ENCODE measurements around the gene CTBP1.
A peak's percentile ranks its signal among the peaks of the same experiment; 100 is the strongest.

Gene CTBP1

DNA sequence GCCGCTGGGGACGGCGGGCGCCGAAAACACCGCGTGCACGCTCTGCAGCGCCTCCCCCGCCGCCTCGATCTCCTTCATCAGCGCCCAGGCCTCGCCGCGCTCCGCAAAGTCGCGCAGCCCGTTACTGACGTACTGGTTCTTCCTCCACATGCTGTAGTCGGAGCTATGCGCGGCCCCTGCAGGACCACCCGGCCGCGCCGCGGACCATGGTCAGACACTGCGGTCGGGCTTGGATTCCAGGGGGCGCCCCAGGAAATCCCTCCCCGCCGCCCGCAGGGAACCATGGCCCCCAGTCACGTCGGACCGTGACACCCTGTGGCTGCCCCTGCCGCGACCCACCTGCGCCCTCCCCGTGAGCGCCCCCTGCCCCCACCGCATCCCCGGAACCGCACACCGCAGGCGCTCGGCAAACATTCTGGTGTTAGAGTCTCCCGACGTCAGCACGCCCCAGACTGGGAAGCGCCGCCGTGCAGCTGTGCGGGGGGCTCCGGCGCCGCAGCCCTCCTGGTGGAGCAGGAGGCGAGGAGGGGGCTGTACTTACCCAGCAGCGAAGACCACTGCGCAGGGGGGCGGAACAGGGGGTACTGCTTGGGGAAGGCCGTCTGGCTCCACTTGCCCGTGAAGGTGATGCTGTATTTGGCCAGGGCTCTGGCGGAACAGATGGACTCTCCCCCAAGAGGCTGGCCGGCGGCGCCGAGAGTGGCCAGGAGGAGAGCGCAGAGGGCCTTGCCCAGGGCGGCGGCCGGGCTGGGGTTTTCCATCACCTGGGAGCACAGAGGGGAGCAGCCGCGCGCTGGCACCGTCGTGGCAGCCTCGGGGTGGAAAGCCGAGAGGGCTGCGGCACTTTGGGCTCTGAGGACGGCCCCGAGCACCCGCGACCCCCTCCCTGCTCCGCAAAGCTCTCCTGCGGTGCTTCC is 77.4 kb downstream of the CTBP1 start:
- no peak for DNase-seq

DNA sequence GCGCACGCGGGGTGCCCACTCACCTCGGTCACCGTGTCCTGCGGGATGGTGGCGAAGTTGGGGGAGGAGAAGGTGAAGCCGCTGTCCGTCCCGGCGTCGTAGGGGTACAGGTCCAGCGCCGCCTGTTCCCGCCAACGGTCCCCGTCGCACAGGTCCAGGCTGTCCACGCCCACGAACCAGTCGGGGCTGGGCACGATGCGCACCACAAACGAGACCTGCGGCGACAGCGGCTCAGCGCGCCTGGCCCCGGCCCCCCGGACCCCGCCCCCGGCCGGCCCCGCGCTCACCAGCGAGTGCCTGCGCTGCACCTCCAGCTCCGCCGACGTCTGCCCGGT is 78.0 kb downstream of the CTBP1 start:
- no peak for DNase-seq

DNA sequence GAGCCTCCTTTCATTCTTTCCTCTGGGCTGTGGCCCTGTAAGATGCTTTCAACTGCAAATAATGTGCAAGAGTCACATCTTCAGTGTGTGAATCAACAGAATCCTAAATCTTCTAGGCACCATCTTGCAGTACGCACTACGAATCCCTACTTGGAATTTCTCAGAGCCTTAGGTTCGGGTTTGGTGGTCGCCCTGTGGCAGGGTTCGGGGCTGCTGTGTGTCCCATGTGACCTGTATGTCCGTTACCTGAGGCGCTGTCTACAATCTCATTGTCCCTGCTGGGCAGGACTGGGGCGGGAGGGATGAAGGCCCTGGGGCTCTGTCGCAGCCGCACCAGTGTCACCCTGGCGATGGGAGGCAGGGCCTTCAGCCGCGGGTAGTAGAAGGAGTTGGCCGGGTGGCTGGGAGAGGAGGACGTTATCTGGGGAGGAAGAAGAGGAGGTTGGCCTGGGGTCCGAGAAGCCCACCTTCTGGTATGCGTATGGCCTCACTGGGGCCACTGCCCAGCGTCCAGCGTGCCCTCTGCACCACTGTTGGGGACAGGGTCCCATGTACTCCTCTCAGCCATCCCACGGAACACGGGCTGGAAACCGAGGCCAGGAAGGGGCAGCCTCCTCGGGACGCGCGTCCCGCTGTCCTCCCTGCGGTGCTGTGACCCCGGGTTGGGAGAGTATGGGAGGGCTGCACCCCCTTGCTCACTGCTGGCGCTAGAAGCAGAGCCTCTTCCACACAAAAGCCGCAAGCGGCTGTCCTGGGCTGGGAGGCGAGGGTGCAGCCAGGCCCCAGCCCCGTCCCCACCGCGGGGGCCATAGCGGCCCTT is 78.6 kb downstream of the CTBP1 start:
- DNase-seq: no peak

DNA sequence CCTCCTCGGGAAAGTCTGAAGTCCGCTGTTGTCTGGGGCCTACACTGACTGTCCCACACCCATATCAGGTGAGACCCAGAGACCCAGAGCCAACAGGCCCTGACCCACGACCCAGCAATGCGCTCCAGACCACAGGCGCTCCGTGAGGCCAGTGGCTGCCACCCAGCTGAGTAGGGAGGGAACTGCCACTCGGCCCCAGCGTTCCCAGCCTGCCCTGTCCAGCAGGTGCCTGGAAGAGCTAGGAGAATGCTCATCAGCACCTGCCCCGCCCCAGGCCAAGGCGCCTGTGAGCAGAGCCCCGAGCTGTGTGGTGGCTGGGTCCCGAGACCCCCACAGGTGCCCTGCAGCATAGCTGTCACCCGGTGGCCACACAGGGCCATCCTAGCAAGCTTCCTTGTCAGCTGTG is 79.2 kb downstream of the CTBP1 start:
- no peak for DNase-seq

DNA sequence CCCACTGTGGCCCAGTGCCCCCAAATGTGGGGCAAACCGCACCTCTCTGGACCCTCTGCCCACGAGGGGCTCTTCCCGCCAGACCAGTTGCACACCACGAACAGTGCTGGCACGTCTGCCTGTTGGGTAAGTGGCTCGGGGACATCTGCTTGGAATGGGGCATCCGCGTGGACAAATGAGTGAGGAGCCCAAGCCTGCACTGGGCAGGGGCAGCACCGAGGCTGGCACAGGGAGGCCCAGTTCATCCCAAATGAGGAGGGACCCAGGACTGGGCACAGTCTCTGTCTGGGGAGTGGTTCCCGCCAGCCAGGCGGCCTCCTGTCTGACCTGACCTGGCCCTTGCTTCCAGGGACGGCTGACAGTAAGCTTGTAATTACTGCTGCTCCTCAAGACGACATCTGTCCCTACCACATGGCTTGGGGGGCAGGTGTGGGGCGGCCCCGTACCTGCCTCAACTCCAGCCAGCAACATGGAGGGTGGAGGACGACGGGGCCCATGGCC is 79.7 kb downstream of the CTBP1 start:
- no peak for DNase-seq

DNA sequence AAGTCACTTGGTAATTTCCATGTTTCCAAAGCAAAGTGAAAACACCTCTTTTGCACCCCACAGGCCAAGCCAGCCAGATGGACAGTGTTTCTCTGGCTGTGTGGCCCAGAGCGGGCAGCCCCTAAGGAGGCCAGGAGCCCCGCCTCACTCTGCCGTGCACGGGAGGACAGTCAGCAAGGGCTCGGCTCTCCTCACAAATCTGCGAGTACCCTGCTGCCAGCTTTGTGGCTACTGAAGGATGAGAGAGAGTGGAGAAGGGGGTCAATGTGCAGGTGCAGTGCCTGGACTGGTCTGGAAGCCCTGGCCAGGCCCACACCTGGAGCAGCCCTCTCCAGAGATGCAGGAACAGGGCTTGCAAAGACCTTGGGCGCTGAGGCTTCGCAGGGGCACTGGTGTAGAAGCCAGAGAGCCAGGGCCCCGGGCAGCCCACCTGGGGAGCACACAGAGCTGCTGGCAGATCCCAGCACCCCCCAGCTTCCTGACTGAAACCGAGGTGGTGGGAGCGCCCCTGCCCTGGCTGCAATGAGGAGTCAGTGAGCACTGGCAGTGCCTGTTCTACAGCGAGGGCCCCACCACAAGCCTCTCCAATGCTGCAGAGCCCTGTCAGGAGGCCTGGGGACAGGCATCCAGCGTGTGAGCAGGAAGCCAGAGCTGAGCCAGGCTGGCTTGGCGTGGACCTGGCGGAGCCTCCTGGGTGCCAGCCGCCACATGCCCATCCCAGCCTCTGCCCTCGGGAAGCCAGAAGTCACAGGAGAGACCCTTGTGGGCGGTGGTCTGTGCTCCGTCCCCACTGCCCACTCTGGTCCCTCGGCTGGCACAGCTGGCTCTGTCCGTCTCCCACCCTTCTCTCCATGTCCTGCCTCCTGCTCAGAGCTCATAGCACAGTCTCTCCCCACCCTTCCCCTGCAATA is 80.5 kb downstream of the CTBP1 start:
- DNase-seq: no peak

DNA sequence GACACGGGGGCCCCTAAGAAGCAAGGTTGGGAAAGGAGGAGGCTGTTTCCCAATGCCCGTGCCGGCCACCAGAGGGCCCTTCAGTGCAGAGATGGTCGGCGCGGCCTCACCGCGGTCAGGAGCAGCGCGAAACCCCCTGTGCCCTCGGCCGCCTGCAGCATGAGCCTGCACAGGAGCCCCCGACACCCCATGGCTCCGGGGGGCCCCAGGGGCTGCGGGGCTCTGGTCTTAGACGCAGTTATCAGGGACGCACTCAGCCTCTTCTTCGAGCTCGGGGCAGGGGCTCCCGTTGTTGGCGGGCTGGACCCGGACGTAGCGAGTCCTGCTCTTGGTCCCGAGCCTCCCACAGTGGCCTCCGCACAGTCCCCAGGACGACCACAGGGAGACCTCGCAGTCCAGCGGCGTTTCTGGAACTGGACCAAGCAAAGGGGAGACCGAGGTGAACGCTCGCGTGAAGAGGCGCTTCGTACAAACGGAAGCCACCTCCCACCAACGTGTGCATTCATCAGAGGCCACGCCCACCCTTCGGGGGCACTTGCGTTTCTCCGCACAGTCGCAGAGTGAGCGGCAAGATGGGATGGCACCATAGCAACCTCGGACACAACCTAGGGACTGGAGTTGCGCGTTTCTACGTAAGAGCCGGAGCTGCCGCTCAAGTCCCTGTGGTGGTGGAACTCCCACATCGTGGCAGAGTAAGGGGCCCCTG is 81.5 kb downstream of the CTBP1 start:
- DNase-seq: peak; percentile 94

DNA sequence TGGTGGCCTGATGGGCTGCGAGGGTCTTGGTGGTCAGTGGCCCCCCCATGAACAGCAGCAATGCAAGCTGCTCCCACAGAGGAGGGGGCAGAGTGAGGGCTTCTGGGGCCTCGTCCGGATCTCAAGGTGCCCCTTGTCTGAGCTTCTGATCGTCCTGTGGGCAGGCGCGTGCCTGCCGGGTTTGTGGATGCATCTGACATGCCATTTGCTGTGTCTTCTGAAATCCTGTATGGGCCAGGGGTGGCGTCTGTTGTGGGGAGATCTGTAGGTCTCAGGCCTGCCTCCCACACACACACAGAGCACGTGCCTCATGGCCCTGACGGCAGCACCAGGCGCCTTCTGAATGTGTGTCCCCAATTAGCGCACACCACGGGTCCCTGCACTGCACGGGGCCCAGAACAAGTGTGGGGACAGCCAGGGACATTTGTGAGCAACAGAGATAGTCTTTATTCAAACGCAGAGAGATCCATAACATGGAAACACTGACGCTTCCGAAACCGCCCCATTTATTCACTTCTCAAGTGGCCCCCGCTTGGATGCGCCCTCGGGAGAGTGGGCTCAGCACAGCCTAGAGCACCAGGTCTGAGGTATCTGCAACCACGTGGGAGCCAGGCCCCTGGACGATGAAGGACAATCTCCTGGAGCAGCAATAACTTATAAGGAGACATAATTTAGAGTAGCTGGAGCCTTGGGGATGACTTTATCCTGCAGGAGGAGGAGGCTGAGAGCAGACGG is 82.3 kb downstream of the CTBP1 start:
- DNase-seq: no peak

DNA sequence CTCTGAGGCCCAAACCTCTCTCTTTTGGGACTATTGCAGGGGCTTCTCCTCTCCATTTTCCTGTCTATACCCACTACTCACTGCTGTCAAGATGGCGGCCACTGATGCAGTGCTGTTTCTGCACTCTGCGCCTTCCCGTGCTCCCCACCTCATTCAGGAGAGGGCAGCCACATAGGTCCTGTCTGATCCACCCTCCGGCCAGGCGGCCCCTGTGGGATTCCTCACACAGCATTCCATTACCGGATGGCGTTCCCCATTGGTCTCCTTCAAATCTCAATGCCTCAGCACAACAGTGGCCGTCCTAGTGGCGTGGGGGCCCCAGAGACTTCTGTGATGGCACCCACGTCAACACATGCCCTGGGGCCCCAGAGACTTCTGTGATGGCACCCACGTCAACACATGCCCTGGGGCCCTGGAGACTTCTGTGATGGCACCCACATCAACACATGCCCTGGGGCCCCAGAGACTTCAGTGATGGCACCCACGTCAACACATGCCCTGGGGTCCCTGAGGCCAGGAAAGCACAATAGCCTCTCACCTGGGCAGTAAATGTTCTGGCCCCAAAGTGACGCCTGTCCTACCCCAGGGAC is 83.9 kb downstream of the CTBP1 start:
- DNase-seq: no peak

DNA sequence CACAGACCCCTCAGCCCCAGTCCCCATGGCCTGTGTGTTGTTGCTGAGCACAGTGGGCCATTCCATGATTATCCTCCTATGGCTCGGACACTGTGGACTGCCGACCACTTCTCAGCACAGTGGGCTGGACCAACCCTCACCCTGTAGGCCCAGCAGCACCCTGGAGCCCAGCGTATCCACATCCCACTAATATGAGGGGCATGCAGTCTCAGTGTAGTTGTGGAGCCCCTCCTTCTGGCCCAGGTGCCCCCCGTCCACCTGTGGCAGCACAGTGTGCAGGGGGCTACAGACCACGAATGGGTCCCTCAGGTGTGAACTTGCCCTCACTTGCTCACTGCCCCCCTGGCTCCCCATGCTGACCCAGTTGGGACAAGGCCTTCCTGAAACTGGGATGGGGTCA is 84.5 kb downstream of the CTBP1 start:
- no peak for DNase-seq

DNA sequence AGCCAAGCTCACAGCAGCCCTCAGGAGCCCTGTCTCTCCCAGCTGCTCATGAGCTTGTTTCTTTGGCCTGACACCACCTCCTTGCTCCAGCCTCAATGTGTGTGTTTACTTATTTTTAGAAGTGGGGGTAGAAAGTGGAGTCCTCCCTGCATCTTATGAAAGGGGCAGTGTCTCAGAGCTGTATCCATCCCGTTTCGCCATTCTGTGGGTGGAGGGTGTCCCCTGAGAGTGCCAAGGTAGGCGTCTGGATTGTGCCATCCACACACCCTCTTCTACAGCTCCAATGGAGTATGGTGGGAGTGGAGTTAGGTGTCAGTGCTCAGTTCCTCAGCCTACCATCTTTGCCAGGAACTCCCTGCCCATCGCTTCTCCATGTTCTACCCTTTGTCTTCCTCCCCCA is 84.9 kb downstream of the CTBP1 start:
- DNase-seq: no peak
